Retinal pigment epithelial cell (primary cell): ENCODE results near the gene PTPRD.

Experiments used
- DNase-seq: peaks from one replicate; pipeline ENCODE4 v3.0.0-alpha.2; 2010; ENCODE audit warnings: low read depth
- H3K4me3 ChIP-seq: 2 replicates; pipeline ENCODE4 v1.5.1; 2011; ENCODE audit warnings: mild to moderate bottlenecking, low read length, control low read depth, moderate library complexity
- TF ChIP-seq, protein P1 (sequence below): conservative IDR thresholded peaks from 2 replicates; pipeline ENCODE4 v1.5.1; 2011; ENCODE audit warnings: low read depth, low read length, control low read depth, inconsistent platforms

PTPRD gene

DNA sequence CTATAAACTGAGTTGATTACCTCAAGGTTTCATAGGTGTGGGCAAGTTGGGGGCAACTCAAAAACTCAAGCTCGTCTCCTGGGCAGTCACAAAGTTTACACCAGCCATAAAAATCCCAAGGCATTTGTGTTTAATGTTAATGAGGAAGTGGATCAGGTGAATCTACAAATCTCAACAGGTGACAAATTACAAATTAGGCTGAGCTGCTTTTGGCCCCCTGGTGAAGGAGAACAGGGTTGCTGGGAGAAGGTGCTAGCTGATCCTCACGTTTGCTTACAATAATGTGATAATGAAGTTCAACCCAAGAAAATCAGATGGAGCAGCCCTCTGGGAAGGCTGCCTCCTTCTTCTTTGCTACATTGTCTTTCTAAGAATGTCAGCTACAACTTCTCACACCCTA is 2324.8 kb downstream of the PTPRD start:
- no peak for DNase-seq
- TF ChIP-seq, protein P1, sequence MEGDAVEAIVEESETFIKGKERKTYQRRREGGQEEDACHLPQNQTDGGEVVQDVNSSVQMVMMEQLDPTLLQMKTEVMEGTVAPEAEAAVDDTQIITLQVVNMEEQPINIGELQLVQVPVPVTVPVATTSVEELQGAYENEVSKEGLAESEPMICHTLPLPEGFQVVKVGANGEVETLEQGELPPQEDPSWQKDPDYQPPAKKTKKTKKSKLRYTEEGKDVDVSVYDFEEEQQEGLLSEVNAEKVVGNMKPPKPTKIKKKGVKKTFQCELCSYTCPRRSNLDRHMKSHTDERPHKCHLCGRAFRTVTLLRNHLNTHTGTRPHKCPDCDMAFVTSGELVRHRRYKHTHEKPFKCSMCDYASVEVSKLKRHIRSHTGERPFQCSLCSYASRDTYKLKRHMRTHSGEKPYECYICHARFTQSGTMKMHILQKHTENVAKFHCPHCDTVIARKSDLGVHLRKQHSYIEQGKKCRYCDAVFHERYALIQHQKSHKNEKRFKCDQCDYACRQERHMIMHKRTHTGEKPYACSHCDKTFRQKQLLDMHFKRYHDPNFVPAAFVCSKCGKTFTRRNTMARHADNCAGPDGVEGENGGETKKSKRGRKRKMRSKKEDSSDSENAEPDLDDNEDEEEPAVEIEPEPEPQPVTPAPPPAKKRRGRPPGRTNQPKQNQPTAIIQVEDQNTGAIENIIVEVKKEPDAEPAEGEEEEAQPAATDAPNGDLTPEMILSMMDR: no peak
- no peak overlapping the region for H3K4me3 ChIP-seq

DNA sequence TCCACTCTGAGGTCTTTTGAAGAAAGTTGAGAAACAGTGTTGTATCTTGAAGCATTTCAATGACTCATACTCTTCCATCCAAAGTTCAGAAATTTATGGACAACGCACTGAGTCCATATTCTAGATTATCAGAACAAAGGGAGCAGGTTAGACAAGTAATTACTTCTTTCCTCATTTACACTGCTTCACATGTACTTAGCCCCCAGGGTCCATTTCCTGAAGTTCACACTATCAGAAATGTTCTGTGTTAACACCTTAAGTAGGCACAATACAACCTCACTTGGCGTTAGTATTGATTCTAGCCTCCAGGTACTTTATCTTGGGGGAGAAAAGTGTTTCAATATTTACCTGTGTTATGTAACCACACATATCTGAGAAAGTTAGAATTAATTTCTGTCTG is 2325.3 kb downstream of the PTPRD start:
- TF ChIP-seq, protein P1: no peak
- no peak overlapping the region for H3K4me3 ChIP-seq
- DNase-seq: no peak

DNA sequence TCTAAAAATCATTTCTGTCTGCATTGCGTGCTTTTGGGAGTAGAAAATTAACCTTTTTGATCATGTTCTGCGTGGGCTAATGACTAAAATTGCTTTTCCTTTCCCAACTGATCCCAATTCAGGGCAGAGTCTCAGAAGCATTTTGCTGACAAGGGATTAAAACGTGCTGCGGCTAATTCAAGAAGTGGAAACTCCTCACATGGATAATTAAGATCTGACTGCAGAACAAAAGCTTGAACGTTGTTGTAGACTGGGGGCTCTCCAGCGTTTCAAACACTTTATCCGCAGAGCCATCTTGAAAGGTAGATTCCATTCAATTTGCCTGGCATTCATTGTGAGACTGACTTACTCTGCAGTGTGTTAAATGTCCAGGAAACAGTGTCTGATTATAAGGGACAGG is 2327.9 kb downstream of the PTPRD start:
- TF ChIP-seq, protein P1: no peak
- H3K4me3 ChIP-seq: no peak overlapping the region
- DNase-seq: no peak

DNA sequence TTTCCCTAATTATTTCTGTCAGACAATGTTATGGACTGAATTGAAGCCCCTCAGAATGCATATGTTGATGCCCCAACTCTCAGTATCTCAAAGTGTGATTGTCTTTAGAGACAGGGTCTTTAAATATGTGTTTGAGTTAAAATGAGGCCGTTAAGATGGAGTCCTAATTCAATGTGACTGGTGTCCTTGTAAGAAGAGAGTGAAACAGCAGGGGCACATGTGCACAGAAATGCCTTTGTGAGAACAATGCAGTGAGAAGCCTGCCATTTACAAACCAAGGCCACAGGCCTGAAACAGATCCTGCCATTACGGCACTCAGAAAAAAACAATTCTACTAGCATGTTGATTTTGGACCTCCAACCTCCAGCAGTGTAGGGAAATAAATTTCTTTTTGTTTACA is 2330.3 kb downstream of the PTPRD start:
- TF ChIP-seq, protein P1: no peak
- no peak overlapping the region for H3K4me3 ChIP-seq
- DNase-seq: no peak

DNA sequence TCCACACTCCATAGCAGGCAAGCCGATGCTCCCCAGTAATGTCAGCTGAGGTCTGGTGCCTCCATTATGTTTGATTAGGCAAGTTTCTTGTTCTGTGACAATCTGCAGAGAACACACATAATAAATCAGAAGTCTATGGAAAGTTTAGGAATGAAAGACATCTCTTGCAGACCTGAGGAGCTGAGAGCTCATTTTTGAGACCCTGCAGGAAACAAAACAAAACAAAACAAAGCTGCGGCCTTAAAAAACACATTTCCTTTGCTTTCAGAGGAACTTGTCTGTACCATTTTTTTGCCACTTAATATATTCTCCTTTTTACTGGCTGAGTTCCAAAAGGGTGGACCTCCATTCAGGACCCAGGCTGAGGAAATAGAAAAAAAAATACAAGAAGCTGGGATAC is 2332.0 kb downstream of the PTPRD start:
- DNase-seq: no peak
- H3K4me3 ChIP-seq: no peak overlapping the region
- TF ChIP-seq, protein P1: no peak

DNA sequence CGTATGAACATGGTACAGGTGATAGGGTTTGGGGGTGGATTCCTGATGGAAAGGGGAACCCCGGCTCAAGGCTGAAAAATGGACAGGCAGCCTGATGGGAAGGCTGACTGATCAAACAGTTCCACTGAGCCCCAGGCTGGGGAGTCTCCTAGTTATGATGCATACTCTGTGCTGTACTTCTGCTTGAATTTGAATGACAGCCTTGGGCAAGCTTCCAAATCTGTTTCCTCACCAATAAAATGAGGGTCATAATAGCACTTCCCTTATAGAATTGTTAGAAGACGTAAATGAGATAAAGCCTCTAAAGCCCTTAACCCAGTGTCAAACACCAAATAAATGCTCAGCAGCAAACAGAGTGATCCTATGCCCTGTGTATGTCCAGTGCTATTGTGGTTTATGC is 2334.8 kb downstream of the PTPRD start:
- TF ChIP-seq, protein P1: no peak
- no peak for DNase-seq

DNA sequence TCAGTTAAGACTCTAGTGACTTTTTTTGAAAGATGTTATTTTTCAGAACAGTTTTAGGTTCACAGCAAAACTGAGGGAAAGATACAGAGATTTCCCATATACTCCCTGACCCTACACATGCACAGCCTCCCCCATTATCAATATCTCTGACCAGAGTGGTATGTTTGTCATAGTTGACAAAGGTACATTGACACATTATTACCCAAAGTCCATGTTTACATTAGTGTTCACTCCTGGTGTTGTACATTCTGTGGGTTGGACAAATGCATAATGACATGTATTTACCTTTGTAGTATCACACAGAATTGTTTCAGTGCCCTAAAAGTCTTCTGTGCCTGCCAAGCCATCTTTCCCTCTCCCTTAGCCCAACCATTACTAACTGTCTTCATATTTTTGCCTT is 2342.6 kb downstream of the PTPRD start:
- H3K4me3 ChIP-seq: no peak overlapping the region
- no peak for DNase-seq
- TF ChIP-seq, protein P1: no peak

More for the DNA sequence above, 2334.8 kb downstream of the PTPRD start:
- H3K4me3 ChIP-seq: no peak overlapping the region
